Skeletal muscle tissue (tissue), 4 donors: ENCODE results near the gene GPRIN3. TPM values are rescaled to one million over a fixed set of nuclear protein-coding genes. Genes with fewer than 3 reads are reported as not detected.

Source experiments
- H3K27ac ChIP-seq: one replicate; pipeline ENCODE4 v1.7.0; 2013; ENCODE audit warnings: mild to moderate bottlenecking, low read depth, low read length, inconsistent platforms
- H3K27me3 ChIP-seq, 3 donors: one replicate each; pipeline ENCODE4 v1.7.0; 2013; ENCODE audit warnings: low read length in 3 of 3; ENCODE audit not compliant: control insufficient read depth in 3 of 3, insufficient read depth in 3 of 3
- H3K36me3 ChIP-seq, 3 donors: one replicate each; pipeline ENCODE4 v1.7.0; 2013; ENCODE audit warnings: low read length in 3 of 3; ENCODE audit not compliant: control insufficient read depth in 3 of 3, insufficient read depth in 3 of 3
- H3K4me1 ChIP-seq, 3 donors: one replicate each; pipeline ENCODE4 v1.7.0; 2013; ENCODE audit warnings: low read length in 3 of 3, mild to moderate bottlenecking in 3 of 3; ENCODE audit not compliant: control insufficient read depth in 3 of 3, insufficient read depth in 3 of 3
- H3K4me3 ChIP-seq, 3 donors: one replicate each; pipeline ENCODE4 v1.7.0; 2013; ENCODE audit warnings: low read length in 3 of 3
- H3K9ac ChIP-seq, 3 donors: one replicate each; pipeline ENCODE4 v1.7.0; 2013; ENCODE audit warnings: low read length in 3 of 3, mild to moderate bottlenecking in 3 of 3, moderate library complexity in 2 of 3, low read depth in 1 of 3
- H3K9me3 ChIP-seq, 3 donors: one replicate each; pipeline ENCODE4 v1.7.0; 2013; ENCODE audit warnings: low read length in 3 of 3; ENCODE audit not compliant: control insufficient read depth in 3 of 3
- total RNA-seq: library from RNA; depleted of rRNA; stranded (reverse); fragments of >200 nt; gene quantifications from one replicate; pipeline ENCODE4 v1.2.3, GENCODE V29; 2014
- donor health status: Osteomylitis.

The GPRIN3 gene
- total RNA-seq, 1 donor from 2014 or later: 3.7 TPM

- Histone ChIP-seq H3K4me3 (no peak overlapping the region), H3K36me3 (no peaks in the 10 kb centered on the region), H3K9me3 (no peaks in the 10 kb centered on the region), H3K27me3 (no peaks in the 10 kb centered on the region), H3K9ac (no peak overlapping the region), H3K4me1 (no peaks in the 10 kb centered on the region), H3K27ac (no peak overlapping the region)
These were observed 23.6 kb downstream of the GPRIN3 start for GRCh38 chr4:89284020-89284424.

GRCh38 chr4:89283226-89284009, 24.2 kb downstream of the GPRIN3 start:
- no peaks in the 10 kb centered on the region for H3K9me3 ChIP-seq
- H3K4me1 ChIP-seq: no peaks in the 10 kb centered on the region
- no peak overlapping the region for H3K27ac ChIP-seq
- no peaks in the 10 kb centered on the region for H3K36me3 ChIP-seq
- no peaks in the 10 kb centered on the region for H3K27me3 ChIP-seq
- H3K4me3 ChIP-seq: no peak overlapping the region
- no peak overlapping the region for H3K9ac ChIP-seq

GRCh38 chr4:89279385-89279784, 28.2 kb downstream of the GPRIN3 start:
- Histone ChIP-seq H3K4me3 (no peak overlapping the region), H3K36me3 (no peaks in the 10 kb centered on the region), H3K27ac (no peak overlapping the region), H3K27me3 (no peaks in the 10 kb centered on the region), H3K9me3 (no peaks in the 10 kb centered on the region), H3K4me1 (no peaks in the 10 kb centered on the region), H3K9ac (no peak overlapping the region)

GRCh38 chr4:89277412-89277811, 30.2 kb downstream of the GPRIN3 start:
- Histone ChIP-seq H3K4me1 (no peaks in the 10 kb centered on the region), H3K4me3 (no peak overlapping the region), H3K36me3 (no peaks in the 10 kb centered on the region), H3K9me3 (no peaks in the 10 kb centered on the region), H3K27me3 (no peaks in the 10 kb centered on the region), H3K9ac (no peak overlapping the region), H3K27ac (no peak overlapping the region)

GRCh38 chr4:89276296-89276695, 31.3 kb downstream of the GPRIN3 start:
- H3K27ac ChIP-seq: no peak overlapping the region
- H3K36me3 ChIP-seq: no peaks in the 10 kb centered on the region
- H3K9me3 ChIP-seq: no peaks in the 10 kb centered on the region
- no peak overlapping the region for H3K9ac ChIP-seq
- no peaks in the 10 kb centered on the region for H3K4me1 ChIP-seq
- no peaks in the 10 kb centered on the region for H3K27me3 ChIP-seq
- H3K4me3 ChIP-seq: no peak overlapping the region

GRCh38 chr4:89275587-89275986, 32.0 kb downstream of the GPRIN3 start:
- Histone ChIP-seq H3K27me3 (no peaks in the 10 kb centered on the region), H3K36me3 (no peaks in the 10 kb centered on the region), H3K9me3 (no peaks in the 10 kb centered on the region), H3K27ac (no peak overlapping the region), H3K4me3 (no peak overlapping the region), H3K4me1 (no peaks in the 10 kb centered on the region), H3K9ac (no peak overlapping the region)

GRCh38 chr4:89273741-89274141, 33.9 kb downstream of the GPRIN3 start:
- Histone ChIP-seq H3K36me3 (no peaks in the 10 kb centered on the region), H3K27me3 (no peaks in the 10 kb centered on the region), H3K9me3 (no peaks in the 10 kb centered on the region), H3K4me1 (no peaks in the 10 kb centered on the region), H3K4me3 (no peak overlapping the region), H3K27ac (no peak overlapping the region), H3K9ac (no peak overlapping the region)

- no peak overlapping the region for H3K27ac ChIP-seq
- H3K4me3 ChIP-seq: no peak overlapping the region
- no peaks in the 10 kb centered on the region for H3K9me3 ChIP-seq
- no peaks in the 10 kb centered on the region for H3K36me3 ChIP-seq
- no peaks in the 10 kb centered on the region for H3K27me3 ChIP-seq
- H3K9ac ChIP-seq: no peak overlapping the region
- no peaks in the 10 kb centered on the region for H3K4me1 ChIP-seq
These were observed 36.8 kb downstream of the GPRIN3 start for GRCh38 chr4:89270792-89271191.

GRCh38 chr4:89269121-89269666, 38.4 kb downstream of the GPRIN3 start:
- no peaks in the 10 kb centered on the region for H3K27me3 ChIP-seq
- no peaks in the 10 kb centered on the region for H3K9me3 ChIP-seq
- H3K4me3 ChIP-seq: no peak overlapping the region
- no peaks in the 10 kb centered on the region for H3K4me1 ChIP-seq
- H3K9ac ChIP-seq: no peak overlapping the region
- no peaks in the 10 kb centered on the region for H3K36me3 ChIP-seq
- H3K27ac ChIP-seq: no peak overlapping the region

- Histone ChIP-seq H3K36me3 (no peaks in the 10 kb centered on the region), H3K27me3 (no peaks in the 10 kb centered on the region), H3K4me1 (no peaks in the 10 kb centered on the region), H3K27ac (no peak overlapping the region), H3K9me3 (no peaks in the 10 kb centered on the region), H3K9ac (no peak overlapping the region), H3K4me3 (no peak overlapping the region)
These were observed 38.9 kb downstream of the GPRIN3 start for GRCh38 chr4:89268679-89269078.
